Fibroblast of mammary gland (primary cell): ENCODE data around the gene SMC1B.

Experiments
- DNase-seq: peaks from one replicate; pipeline ENCODE4 v3.0.0-alpha.2; 2010; ENCODE audit warnings: low read depth
- H3K4me3 ChIP-seq: 2 replicates; pipeline ENCODE4 v1.5.1; 2011; ENCODE audit warnings: low read depth, mild to moderate bottlenecking, low read length, moderate library complexity; ENCODE audit not compliant: control insufficient read depth
- TF ChIP-seq, protein P1 (sequence below): conservative IDR thresholded peaks from 2 replicates; pipeline ENCODE4 v1.5.1; 2011; ENCODE audit warnings: low read depth, low read length, inconsistent platforms; ENCODE audit not compliant: control insufficient read depth, insufficient read depth

SMC1B gene

DNA sequence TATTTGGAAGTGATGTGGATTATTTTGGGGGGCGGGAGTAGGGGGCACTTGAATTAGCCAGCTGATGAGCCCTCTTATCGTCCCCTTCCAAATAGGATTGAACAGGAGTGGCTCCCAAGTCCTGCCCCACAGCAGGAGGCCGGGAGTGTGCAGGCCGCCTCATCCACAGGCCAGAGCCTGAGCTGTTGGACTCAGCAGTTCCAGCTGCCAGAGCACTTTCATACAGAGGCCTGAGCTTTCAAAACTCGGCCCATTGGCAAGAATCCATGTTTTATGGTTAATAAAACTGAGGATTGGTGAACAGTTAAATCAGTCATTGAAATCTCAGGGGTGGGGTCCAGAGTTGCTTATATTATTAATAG, 94.1 kb downstream of the SMC1B start:
- peak; percentile 62 for DNase-seq
- TF ChIP-seq, protein P1, sequence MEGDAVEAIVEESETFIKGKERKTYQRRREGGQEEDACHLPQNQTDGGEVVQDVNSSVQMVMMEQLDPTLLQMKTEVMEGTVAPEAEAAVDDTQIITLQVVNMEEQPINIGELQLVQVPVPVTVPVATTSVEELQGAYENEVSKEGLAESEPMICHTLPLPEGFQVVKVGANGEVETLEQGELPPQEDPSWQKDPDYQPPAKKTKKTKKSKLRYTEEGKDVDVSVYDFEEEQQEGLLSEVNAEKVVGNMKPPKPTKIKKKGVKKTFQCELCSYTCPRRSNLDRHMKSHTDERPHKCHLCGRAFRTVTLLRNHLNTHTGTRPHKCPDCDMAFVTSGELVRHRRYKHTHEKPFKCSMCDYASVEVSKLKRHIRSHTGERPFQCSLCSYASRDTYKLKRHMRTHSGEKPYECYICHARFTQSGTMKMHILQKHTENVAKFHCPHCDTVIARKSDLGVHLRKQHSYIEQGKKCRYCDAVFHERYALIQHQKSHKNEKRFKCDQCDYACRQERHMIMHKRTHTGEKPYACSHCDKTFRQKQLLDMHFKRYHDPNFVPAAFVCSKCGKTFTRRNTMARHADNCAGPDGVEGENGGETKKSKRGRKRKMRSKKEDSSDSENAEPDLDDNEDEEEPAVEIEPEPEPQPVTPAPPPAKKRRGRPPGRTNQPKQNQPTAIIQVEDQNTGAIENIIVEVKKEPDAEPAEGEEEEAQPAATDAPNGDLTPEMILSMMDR: no peak
- no peak overlapping the region for H3K4me3 ChIP-seq

DNA sequence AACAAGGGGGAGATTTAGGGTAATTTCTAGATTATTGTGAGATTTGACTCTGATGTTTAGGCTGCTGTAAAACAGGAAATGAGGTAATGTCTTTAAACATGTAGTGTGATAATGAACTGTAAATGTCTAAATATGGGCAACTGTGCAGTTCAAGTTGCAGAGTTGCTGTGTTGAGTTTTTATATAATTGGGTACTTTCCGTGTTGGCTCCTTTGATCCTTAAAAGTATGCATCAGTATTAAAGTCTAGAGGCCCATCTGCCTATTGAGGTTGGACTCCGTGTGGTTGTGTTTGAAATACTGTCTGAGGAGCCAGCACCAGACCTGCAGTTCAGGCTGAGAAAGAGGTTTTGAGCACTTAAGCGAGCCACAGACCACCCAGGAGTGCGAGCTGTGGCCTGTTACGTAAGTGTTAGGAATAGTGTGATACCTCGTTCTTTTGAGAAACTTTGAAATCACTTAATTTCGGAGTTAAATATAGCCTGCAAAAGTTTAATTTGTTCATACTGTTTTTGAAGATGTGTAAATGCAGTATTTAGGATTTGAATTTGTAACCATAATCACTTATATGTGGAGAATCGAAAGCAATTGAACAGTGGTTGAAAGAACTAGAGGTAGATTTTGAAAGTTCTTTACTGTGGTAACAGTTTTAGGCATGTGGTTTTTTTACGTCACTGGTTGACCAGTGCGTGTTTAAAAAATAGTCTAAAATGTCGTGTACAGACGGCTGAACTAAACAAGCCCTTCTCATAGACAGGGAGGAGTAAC, 94.7 kb downstream of the SMC1B start:
- TF ChIP-seq, protein P1: no peak
- peak; percentile 44 for DNase-seq
- no peak overlapping the region for H3K4me3 ChIP-seq

DNA sequence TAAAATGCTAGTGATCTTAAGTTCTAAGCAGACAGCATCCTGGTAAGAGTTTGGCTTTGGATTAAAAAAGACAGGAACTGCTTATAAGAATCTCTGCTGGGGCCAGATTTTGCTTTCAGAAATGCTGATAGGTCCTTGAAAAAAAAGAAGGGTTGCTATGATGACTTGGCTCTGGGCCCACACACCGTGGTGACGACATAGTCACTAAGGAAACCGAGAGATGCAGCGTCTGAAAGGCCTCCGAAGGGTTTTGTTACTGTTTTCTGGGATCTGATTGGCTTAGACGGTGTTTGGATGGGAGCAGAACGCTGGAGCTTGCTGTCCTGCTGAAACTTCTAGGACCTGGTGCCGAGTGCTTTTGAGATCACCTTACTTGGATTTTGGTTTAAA, 95.2 kb downstream of the SMC1B start:
- no peak overlapping the region for H3K4me3 ChIP-seq
- TF ChIP-seq, protein P1: no peak
- DNase-seq: peak; percentile 93

DNA sequence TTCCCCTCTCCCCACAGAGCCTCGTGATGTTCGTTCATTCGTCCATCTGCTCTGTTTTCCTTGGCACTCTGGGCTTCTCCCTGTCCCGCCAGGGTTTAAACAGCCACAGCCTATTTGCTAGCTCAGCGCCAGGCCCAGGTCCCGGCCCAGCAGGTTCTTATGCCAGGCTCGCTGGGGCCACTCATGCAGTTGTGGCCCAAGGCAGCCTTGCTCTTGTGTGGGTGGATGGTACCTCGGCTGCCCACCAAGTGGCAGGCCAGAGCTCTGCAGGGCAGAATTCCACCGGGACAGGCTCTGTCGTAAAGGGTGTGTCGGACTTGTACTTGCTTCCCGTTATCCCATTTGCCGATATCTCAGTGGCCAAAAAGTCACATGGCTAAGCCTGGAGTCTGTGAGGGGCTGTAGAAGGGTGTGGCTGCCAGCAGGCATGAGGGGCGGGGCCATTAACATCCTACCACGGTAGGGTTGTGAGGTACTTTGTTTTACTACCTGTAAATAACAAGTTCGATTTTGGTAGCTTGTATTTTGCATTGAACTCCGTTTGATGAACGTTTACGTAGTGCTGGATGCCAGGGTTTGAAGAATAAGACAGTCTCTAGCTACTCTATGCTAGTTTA, 95.7 kb downstream of the SMC1B start:
- TF ChIP-seq, protein P1: peak; percentile 34
- no peak overlapping the region for H3K4me3 ChIP-seq
- peak; percentile 57 for DNase-seq

DNA sequence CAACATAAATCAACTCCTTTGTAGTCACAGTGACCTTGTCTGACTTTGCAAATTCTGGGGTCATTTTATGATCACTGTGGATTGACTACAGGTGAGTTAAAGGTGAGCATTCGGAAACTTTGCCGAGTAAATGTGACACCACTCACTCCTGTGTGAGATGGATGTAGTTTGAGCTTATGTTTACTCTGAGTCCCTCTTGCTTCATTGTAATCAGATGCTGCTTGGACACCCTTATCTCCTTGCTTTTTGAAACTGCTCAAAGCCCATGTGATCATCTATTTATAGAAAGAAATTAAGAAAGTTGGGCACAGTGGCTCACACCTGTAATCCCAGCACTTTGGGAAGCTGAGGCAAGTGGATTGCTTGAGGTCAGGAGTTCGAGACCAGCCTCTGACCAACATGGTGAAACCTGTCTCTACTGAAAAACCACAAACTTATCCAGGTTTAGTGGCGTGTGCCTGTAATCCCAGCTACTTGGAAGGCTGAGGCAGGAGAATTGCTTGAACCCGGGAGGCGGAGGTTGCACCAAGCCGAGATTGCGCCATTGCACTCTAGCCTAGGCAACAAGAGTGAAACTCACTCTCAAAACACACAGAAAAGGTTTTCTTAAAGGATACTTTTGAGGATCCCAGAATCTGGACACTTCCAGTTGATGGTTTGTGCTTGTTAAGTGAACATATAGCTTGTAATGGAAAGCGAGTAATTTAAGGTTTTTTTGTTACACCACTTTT, 96.4 kb downstream of the SMC1B start:
- TF ChIP-seq, protein P1: no peak
- no peak for DNase-seq
- no peak overlapping the region for H3K4me3 ChIP-seq

DNA sequence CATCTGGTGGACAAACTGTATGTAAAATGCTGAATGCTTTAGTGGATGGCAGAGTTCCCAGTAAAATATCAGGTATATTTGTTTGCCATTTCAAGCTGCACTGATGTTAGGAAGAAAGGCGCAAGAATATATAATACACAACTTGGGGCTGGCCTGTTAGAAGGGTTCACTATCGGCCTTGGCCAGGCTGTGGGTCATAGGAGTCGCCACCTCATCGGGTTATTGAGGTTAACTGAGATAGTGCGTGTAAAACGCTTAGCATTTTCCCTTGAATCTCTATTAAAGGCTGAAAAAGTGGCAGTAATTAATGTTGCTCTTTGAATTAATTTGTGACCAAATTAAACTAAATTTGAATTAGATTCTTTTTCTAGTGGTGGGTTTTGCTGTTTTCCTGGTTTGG, 98.6 kb downstream of the SMC1B start:
- DNase-seq: no peak
- TF ChIP-seq, protein P1: no peak
- no peak overlapping the region for H3K4me3 ChIP-seq
